Mammary epithelial cell (primary cell): ENCODE data around the gene SMARCB1.

Experiments used
- EZH2 ChIP-seq: IDR thresholded peaks from 2 replicates; pipeline ENCODE4 v1.6.1; 2012; ENCODE audit warnings: low read length, inconsistent platforms, borderline replicate concordance
- TF ChIP-seq, protein P1 (sequence below), 2 donors: IDR thresholded peaks in 1 of 2; conservative IDR thresholded peaks in 1 of 2; 2 replicates each; pipeline ENCODE4 v1.5.1; 2011 to 2012; ENCODE audit warnings: inconsistent platforms in 2 of 2, low read length in 2 of 2, mild to moderate bottlenecking in 2 of 2, control low read depth in 1 of 2, low read depth in 1 of 2; ENCODE audit not compliant: insufficient read depth in 1 of 2; ENCODE audit errors: extremely low read depth in 1 of 2

DNA sequence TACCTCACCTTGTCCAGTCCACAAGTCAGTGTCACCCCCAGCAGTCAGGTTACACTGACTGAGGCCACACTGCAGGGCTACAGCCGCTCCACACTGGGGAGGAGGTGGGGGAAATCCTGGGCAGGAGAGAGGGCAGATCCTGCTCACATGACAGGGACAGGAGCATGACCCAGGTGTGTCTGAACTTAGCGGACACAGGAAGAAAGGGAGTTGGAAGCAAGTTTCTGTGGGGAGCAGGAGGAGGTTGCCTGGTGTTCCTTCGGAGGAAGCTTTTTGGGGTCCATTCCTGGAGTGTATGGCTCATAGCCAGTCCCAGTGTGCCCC, 8.2 kb upstream of the SMARCB1 start:
- TF ChIP-seq, protein P1, sequence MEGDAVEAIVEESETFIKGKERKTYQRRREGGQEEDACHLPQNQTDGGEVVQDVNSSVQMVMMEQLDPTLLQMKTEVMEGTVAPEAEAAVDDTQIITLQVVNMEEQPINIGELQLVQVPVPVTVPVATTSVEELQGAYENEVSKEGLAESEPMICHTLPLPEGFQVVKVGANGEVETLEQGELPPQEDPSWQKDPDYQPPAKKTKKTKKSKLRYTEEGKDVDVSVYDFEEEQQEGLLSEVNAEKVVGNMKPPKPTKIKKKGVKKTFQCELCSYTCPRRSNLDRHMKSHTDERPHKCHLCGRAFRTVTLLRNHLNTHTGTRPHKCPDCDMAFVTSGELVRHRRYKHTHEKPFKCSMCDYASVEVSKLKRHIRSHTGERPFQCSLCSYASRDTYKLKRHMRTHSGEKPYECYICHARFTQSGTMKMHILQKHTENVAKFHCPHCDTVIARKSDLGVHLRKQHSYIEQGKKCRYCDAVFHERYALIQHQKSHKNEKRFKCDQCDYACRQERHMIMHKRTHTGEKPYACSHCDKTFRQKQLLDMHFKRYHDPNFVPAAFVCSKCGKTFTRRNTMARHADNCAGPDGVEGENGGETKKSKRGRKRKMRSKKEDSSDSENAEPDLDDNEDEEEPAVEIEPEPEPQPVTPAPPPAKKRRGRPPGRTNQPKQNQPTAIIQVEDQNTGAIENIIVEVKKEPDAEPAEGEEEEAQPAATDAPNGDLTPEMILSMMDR (conservative IDR thresholded peaks at IDR 0.05 in 1 of 2, IDR thresholded peaks at IDR 0.05 in 1 of 2; ENCODE audit: extremely low read depth in 1 of 2, insufficient read depth in 1 of 2, low read depth in 1 of 2, low read length in 2 of 2), result no peak
- TF ChIP-seq EZH2, result no peak
